ENCODE results near the gene TSPAN31.

- TF ChIP-seq CTCF (IDR thresholded peaks at IDR 0.05; ENCODE audit: control extremely low read depth in 1 of 3, insufficient read depth in 1 of 3, low read depth in 1 of 3, low read length in 3 of 3) = no peak
- TF ChIP-seq TAF1 (IDR thresholded peaks at IDR 0.05; ENCODE audit: low read depth, low read length) = no peak
- TF ChIP-seq RFX5 (IDR thresholded peaks at IDR 0.05; ENCODE audit: borderline replicate concordance, low read depth, low read length) = no peak
- no peak for TF ChIP-seq SRF (IDR thresholded peaks at IDR 0.05; ENCODE audit: low read depth, low read length)
- no peak for TF ChIP-seq JUN (IDR thresholded peaks at IDR 0.05; ENCODE audit: low read depth, low read length)
- TF ChIP-seq MAFK (IDR thresholded peaks at IDR 0.05; ENCODE audit: low read depth, low read length) = no peak
- TF ChIP-seq NANOG (IDR thresholded peaks at IDR 0.05; ENCODE audit: insufficient read depth, low read depth, low read length, poor library complexity, severe bottlenecking) = no peak
- TF ChIP-seq ATF3 (IDR thresholded peaks at IDR 0.05; ENCODE audit: insufficient read depth, low read depth, low read length) = no peak
- no peak for TF ChIP-seq USF2 (IDR thresholded peaks at IDR 0.05; ENCODE audit: low read length)
- no peak for TF ChIP-seq JUND (IDR thresholded peaks at IDR 0.05; ENCODE audit: low read length)
- TF ChIP-seq KDM1A (IDR thresholded peaks at IDR 0.05; ENCODE audit: borderline replicate concordance, low read length) = no peak
- no peak for TF ChIP-seq EP300 (IDR thresholded peaks at IDR 0.05; ENCODE audit: borderline replicate concordance in 1 of 2, low read depth in 2 of 2, low read length in 2 of 2)
- no peak for TF ChIP-seq CBX5 (IDR thresholded peaks at IDR 0.05; ENCODE audit: low read depth, low read length)
Measured at GRCh38 chr12:57719777-57720605, 24.8 kb upstream of the TSPAN31 start.

Measured in H1 (cell line).